Vagina (tissue), 2 donors: Measurements from ENCODE around the gene AJM1.

Experiments
- POLR2A ChIP-seq, 2 donors: fragments of 450-650 bp; IDR thresholded peaks; one replicate each; pipeline ENCODE4 v1.6.1; 2017; ENCODE audit warnings: antibody characterized with exemption in 2 of 2, mild to moderate bottlenecking in 2 of 2, moderate library complexity in 2 of 2
- POLR2AphosphoS5 ChIP-seq, 2 donors: sonication (generic); formaldehyde crosslinking; IDR thresholded peaks; one replicate each; pipeline ENCODE4 v1.9.0; 2017; ENCODE audit warnings: antibody characterized with exemption in 2 of 2, mild to moderate bottlenecking in 2 of 2, low read depth in 1 of 2; ENCODE audit not compliant: insufficient read depth in 1 of 2
- TF ChIP-seq, protein P1 (sequence below), 3 experiments: fragments of 450-650 bp in 2 of 3; fragments of 200-600 bp in 1 of 3; sonication (generic) in 1 of 3; IDR thresholded peaks; one replicate each; pipeline ENCODE4 v1.5.1; 2017 to 2019; ENCODE audit warnings: antibody characterized with exemption in 3 of 3, mild to moderate bottlenecking in 2 of 3, moderate library complexity in 2 of 3

DNA sequence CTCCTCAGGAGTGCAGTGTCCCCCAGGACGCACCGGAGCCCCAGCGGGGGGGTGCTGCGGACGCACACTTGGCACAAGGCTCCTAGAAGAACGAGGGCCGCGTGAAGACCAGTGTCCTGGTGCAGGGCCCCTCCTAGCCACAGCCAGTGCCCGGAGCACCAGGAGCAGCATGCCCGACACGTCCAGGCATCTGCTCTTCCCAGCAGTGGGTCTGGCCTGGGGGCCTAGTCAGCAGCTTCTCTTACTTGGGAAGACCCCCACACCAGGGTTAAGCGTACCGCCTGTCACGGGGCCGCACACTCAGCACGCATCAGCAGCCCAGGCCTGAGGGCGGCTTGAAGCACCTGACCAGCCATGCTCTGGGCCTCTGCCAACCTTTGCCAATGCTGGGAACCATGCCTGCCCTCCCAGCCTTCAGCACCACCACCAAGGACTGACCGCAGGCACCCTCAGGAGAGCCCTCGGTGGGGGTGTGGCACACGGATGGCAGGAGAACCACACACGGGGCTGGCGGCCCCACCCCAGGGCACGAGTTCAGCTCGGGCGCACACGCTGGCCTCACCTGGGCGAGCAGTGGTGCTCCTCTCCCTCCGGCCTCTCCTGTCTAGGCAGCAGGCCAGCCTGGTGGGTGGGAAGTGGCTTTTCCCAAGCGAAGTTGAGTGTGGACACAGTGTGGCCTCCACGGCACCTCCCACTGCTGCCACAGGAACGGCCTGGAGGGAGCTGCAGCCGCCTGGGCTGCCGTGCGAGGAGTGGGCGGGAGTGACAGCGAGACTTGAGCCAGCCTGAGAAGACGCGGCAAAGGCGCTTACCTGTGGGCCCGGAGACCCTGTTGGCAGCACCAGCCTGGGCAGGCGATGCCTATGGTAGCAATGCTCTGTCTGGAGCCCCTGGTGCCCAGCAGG, 12.0 kb upstream of the AJM1 start:
- TF ChIP-seq, protein P1, sequence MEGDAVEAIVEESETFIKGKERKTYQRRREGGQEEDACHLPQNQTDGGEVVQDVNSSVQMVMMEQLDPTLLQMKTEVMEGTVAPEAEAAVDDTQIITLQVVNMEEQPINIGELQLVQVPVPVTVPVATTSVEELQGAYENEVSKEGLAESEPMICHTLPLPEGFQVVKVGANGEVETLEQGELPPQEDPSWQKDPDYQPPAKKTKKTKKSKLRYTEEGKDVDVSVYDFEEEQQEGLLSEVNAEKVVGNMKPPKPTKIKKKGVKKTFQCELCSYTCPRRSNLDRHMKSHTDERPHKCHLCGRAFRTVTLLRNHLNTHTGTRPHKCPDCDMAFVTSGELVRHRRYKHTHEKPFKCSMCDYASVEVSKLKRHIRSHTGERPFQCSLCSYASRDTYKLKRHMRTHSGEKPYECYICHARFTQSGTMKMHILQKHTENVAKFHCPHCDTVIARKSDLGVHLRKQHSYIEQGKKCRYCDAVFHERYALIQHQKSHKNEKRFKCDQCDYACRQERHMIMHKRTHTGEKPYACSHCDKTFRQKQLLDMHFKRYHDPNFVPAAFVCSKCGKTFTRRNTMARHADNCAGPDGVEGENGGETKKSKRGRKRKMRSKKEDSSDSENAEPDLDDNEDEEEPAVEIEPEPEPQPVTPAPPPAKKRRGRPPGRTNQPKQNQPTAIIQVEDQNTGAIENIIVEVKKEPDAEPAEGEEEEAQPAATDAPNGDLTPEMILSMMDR (IDR thresholded peaks at IDR 0.05) = no peak
- no peak for TF ChIP-seq POLR2A (IDR thresholded peaks at IDR 0.05)
- peak in 1 of 2 donors; percentile 6 for TF ChIP-seq POLR2AphosphoS5 (IDR thresholded peaks at IDR 0.05; ENCODE audit: insufficient read depth in 1 of 2, low read depth in 1 of 2)
